GM18870 (cell line): ENCODE results near the gene SYNPO2.

Experiments
- ATAC-seq: cut with Tn5 transposase; IDR thresholded peaks from one replicate; pipeline ENCODE4 v1.9.1; 2021; ENCODE audit warnings: moderate library complexity; ENCODE audit not compliant: unreplicated experiment

SYNPO2 gene

DNA sequence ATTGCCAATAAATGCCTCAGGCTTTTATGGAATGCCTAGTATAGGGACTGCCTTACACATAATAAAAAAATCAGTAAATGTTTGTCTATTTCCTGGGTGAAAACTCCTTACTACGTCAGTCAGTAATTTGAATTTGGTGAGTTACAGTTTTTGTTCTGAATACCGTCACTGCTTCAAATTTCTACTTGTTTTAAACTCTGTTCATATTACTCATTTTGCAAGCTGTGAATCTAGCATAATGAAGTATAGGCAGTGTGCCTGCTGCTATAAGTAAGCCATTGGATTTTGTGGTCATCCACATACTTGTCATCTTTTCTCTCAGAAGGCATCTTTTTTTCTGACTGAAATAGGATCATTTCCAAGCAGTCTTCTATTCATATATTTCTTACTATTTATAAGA, 43.1 kb downstream of the SYNPO2 start:
- no peak for ATAC-seq

DNA sequence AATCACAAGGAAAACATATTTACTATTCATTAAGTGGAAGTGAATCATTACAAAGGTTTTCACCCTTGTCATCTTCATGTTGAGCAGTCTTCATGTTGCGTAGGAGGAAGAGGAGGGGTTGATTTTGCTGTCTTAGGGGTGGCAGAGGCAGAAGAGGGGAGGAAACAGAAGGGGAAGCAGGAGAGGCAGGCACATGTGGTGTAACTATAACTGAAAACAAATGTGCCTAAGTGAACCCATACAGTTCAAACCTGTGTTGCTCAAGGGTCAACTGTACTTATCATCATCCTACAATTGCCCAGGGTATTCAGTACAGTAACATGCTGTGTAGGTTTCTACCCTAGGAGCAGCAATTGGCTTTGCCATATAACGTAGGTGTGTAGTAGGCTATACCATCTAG, 47.2 kb downstream of the SYNPO2 start:
- ATAC-seq, result no peak

DNA sequence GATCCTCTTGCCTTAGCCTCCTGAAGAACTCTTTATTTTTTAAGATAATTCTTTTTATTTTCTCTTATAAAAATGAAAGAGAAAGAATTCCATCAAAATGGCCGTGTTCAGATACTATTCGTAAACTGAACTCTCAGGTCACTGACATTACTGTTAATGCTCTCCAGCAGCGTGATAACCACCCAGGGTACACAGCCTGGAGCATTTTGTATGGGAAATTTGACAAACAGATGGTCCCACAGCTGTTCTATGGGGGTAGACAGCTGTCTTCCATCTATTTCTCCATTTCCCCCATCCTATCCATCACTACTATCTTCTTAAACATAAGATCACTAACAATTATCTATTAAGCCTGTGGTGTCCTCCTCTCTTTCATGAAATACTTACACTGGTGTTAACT, 47.8 kb downstream of the SYNPO2 start:
- ATAC-seq, result no peak

DNA sequence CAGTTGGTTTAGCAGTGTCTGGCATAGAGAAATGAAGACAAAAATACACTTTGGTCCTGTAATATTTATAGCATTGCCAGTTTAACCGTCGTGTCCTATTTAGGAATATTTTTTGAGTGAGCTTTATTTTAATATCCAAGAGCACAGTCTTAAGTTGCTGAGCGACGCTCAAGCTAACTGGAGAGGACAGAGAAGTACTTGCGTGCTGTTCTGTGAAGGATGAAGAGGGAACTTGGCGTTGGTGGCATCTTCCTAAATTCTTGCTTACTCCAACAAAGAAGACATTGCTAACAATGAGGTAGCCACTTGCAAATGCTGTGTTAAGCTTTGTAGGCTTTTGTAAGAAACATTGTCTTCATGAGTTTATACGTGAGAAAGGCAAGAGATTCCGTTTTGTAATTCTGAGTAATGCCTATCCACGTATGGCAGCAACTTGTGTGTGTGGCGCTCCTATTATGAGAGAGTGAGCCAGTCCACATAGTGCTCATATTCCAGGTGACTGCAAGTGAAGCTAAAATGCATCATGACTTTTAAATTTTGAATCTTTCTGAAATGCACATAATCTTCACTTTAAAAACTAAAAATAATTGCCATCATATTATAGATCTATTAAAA, 50.6 kb downstream of the SYNPO2 start:
- ATAC-seq, result no peak

DNA sequence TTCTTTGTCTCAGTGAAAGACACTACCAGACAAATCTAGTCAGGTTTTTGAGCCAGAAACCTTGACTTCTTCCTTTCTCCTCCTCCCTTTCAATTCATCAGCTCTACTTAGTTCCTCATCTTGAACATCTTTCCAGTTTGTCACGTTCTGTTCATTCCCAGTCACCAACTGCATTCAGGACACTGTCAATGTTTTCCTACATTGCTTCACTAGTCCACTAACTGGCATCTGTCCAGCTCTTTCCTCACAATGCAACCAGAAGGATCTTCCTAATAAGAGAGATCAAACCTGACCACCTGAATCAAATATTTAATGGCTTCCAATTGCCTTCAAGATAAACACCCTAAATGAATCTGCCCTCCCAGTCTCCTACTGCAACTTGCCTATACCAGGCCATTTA, 52.5 kb downstream of the SYNPO2 start:
- ATAC-seq, result no peak

DNA sequence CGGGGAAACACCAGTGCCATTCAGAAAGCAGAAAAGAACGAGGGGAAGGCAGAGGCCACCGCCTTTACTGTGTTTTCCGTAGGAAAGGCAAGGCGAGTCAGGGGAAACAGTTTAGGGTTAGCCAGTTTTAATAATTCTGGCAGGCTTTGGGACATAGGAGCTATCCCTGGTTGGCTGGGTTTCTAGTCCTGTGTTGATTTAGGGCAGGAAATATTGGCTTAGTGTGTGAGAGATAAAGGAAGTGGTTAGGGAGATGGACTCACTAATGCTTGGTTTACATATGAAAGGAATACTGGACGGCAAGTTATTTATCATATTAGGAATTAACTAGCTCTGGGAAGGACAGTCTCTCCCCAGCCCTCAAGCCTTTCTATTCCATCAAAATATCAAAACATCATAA, 53.1 kb downstream of the SYNPO2 start:
- no peak for ATAC-seq

DNA sequence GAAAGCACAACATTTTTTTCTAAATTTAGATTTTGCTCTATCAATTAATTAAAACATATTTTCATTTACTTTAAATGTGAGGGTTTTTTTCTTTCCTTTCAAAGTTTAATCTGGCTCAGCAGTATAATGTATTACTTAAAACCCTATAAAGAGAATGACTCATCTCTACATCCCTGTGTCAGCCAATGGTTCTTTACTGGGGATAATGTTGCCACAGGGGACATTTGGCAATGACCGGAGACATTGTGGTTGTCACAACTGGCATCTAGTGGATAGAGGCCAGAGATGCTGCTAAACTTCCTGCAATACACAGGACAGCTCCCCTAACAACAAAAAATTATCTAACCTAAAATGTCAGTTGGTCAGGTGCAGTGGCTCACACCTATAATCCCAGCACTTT, 53.8 kb downstream of the SYNPO2 start:
- ATAC-seq, result no peak

DNA sequence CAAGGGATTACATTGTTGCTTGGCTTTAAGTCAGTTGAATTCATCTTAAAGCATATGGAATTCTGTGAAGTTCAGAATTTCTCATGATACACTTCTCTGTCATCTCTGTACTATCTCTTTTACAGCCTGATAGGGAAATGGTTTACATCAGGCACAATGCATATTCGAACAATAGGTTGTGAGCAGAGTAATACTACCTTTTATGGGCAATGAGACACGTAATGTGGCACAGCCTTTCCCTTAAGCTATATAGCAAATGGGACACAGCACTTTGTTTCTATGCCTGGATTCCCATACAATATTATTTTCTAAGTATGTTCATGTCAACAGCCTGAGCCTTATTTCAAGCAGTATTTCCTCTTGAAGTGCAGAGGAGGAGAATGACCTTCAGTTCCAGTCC, 58.4 kb downstream of the SYNPO2 start:
- no peak for ATAC-seq

DNA sequence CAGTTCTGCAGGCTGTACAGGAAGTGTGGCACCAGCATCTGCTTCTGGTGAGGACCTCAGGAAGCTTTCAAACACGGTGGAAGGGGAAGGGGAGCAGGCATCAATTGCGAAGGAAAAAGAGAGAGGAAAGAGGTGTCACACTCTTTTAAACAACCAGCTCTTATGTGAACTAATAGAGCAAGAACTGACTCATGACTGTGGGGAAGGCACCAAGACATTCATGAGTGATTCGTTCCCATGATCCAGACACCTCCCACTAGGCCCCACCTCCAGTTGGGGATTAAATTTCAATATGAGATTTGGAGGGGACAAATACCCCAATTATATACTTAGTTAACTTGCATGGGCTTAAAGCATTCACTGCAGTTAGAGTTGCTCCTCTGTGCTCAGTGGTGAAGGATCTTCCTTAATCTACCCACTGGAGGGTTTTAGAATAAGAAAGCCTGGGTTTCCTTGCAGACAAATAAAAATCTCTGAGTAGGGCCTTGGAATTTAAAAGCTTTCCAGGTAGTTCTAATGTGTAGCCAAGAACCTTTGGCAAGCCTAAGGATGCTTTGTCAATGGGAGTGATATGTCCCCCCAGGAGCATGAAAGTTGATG, 60.0 kb downstream of the SYNPO2 start:
- no peak for ATAC-seq

DNA sequence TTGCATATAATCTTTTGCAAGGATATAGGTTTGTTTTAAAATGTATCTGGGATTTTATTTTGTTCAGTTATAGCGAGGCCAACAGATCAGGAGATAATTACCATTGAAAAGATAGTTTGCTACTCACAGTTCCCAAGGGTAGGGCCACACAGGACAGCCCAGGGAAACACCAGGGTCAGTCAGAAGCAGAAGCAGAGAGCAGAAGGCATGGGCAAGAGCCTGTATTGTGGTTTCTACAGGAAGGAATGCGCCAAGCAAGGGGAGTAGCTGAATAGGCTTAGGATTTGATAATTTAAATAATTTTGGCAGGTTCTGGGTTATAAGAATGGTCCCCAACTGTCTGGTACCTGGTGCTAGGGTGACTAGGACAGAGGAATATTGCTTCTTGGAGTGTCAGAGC, 61.6 kb downstream of the SYNPO2 start:
- ATAC-seq, result no peak

DNA sequence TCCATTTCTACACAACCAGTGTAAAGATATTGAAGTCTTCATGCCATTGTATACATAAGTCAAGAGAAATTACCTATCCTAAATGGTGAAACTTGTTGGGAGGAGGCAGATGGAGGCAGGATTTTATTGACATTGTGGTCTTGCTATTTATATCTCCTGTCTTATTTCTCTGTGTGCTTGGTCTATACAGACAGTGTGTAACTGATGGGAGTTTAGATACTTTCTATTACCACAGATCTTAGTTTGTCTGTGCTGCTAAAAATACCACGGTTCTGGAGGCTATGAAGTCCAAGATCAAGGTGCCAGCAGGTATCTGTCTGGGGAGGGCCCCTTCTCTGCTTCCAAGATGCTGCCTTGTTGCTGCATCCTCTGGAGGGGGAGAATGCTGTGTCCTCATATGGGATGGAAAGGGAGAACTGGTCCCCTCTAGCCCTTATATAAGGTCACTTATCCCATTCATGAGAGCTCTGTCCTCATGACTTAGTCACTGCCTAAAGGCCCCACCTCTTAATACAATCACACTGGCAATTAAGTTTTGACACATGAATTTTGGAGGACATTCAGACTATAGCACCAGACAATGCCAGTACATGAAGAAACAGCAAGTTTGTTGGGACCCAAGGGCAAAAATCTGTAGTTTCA, 62.4 kb downstream of the SYNPO2 start:
- ATAC-seq, result no peak

DNA sequence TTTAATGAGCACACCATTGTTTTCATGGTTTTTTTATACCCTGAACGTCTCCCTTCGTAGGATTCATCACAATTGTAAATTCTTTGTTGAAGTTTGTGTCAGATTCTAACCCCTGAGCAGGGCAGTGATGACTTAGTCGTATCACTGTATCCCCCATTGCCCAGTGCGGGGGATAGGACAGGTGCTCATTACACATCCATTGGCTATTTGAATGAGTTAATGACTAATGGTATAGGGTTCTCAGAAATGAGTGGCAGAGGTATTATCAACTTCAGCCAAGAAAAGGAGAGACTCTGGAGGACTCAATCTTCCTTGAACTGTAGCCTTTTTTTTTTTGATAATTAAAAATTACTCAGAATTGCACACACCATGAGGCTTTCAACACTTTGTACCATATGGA, 64.6 kb downstream of the SYNPO2 start:
- ATAC-seq, result no peak

DNA sequence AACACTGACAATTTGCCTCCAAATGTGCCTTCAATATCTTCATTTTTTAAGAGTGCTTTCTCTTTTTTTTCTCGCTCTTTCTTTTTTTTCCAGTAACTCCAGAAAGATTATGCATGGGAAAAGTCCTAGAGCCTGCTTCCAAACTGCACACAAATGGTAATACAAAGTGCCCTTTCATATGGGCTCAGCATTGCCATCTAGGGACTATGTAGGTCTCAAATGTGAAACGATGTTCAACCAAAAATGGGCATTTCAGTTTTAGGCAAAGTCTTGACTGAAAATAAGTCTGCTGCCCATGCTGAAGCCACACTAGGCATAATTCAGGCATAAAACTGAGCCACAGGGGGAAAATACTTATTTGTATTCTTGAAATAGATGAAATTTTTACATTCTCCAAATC, 65.6 kb downstream of the SYNPO2 start:
- ATAC-seq, result no peak

DNA sequence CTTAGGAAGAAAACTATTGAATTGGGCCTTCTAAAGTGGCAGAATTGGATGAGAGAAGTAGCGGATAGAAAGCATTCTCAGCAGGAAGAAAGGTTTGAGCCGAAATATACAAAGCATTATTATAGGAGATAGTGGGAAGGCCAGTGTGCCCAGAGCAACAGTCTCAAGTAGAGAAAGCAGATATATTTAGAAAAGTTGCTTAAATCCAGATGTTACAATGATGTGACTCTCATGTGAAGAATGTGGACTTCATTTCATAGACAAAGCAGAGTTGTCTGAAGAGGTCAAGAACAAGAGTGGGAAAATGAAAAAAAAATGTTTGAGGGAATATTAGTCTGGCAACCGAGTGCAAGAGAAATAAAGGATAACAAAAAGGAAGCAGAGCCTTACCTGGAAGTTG, 66.9 kb downstream of the SYNPO2 start:
- no peak for ATAC-seq

DNA sequence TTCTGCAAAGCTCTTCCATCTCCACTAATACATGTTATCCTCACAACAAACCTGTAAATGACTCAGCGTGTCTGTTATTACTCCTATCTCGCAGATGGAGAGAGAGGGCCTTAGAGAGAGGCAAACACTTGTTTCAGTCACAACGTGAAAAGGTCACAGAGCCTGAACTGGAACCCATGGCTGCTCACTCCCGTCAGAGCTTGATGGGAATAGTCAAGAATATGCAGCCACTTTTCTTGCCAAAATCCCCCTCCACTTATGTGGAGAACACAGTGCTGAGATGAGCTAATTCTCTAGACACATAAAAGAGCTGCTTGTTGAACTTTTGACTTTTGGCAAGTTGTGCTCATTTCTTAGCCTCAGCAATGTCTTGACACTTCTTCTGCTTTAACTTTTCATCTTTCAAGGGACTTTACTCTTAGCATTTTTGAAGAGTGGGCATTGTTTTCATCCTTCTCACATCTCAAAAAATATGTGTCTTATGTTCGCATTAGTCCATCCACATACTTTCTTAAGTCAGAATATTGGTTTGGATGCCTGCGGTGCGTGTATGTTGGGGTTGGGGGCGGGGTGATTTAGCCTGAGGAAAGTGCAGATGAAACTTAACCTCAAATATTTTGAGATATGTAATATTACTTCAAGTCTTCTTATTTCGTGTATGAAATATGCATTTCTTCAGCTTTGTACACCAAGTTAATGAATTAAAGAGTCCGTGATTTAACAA, 69.2 kb downstream of the SYNPO2 start:
- no peak for ATAC-seq

DNA sequence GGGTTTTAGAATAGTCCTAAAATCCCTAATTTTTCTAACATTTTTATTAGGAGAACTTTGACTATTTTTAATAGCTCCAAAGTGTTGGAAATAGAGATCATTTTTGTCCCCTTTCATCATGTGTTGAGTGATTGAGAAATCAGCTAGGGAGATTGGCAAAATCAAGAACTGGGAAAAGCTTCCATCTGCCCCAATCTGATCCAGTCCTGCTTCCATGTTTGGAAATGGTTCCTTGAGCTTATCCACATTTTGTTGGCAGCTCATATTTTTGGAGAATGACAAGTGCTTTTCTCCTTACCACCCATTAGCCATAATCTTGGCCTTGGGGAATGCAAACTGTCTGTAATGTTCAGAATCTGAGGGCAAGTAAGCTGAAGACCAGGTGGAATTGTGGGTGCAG, 73.9 kb downstream of the SYNPO2 start:
- no peak for ATAC-seq

DNA sequence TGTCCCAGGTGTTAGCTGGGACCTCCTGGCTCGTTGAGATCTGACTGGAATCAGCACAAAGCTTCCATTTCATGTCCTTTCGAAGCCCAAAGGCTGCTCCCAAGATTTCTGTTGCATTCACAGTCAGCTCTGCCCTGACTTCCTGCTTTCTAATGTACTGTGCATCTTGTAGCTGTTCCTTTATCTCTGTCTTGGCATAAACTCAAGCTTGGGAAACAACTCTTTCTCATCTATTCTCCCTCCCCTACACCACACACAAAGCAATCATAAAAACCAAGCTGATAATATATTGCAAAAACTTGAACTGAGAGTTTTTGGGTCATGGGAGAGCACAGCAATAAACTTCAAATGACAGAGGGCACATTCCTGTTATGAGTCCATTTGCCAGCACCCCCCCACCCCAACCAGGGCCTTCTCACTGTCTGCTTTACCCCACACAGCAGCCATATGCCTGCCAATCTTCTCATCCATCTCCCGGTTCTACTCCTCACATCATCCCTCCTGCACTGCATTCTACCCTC, 76.3 kb downstream of the SYNPO2 start:
- no peak for ATAC-seq

DNA sequence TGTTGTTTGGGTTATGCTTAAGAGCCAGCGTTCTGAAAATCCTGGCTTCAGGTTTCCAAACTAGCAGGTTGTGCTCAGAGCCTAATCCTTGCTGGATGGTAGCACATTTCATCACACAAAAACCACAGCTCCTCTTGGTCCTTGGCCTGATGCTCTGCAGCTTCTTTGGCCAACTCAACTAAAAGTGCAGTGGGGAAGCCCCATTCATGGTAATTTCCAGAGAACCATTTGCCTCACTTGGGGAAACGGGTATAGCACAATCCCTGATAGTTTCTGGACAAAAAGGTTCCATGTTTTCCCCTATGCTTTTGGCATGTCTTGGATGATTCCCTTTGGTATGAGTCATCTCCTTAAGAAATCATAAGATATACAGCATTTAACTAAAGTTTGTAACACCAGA, 78.7 kb downstream of the SYNPO2 start:
- ATAC-seq, result no peak

DNA sequence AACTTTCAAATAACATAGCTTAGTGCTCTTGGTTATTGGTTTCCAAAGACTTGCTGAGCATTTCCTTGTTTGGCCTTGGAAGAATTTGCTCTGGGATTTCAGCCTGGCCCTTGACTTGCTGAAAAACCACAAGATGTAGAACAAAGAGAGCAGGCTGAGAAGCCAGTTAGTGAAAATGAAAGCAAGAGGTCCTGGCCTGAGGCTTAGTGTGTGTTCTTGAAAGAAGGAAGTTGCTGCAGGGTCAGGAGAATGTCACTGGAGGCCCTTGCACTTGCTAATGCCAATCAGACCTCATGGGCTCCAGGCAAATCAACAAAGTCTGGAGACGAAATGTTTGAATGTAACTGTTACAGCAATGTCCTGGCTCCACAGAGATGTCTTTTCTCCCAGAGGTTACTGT, 79.4 kb downstream of the SYNPO2 start:
- peak; percentile 100 for ATAC-seq

DNA sequence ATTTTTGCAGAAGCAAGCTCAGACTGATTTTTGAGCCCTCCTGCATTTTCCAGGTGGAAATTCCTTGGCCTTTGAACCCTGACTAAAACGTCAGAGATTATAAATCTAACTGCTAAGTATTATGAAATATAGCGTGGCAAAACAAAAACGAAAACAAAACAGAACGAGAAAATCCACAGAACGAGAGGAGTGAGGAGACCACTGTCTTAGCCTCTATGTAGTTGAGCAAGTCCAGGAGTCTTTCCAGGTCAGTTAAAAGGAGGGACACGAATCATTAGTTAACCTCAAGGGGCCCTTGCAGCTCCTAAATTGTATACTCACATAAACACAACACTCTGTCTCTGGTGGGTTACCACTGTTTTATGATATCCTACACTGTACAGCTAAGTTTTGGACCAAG, 80.2 kb downstream of the SYNPO2 start:
- ATAC-seq, result no peak

DNA sequence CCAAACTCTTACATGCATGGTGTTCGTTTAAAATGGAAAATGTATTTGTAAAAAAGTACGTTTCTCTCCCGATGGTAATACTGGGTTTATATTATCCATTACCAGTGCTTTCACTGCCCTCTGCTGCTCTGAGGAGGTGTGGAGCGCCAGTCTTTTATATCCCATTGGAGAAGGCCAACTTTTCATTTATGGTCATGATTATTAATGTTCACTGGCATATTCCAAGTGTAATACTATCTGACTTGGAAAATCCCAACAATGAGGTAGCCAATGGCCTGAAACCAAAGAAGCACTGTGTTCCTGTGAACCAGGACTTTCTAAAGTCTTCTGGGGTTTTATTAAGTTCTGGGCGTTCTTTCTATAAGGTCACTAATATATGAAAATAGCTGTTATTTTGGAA, 80.7 kb downstream of the SYNPO2 start:
- ATAC-seq, result no peak

DNA sequence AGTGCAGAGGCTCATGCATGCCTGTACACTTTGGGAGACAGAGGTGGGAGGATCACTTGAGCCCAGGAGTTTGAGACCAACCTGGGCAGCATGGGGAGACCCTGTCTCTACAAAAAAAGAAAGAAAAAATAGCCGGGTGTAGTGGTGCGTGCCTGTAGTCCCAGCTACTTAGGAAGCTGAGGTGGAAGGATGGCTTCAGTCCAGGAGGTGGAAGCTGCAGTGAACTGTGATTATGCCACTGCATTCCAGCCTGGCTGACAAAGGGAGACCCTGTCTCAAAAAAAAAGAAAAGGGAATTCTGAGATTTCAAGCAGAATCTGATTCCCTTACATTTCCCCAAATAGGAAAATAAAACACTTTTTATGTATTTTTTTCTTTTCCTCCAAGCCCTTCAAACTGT, 83.5 kb downstream of the SYNPO2 start:
- ATAC-seq, result no peak
